ENCODE data around the gene CCL21. TPM values are rescaled to one million over a fixed set of nuclear protein-coding genes. Genes with fewer than 3 reads are reported as not detected.

The CCL21 gene
- total RNA-seq, 2 donors from 2014 or later = 7.2 to 24.5 TPM

DNA sequence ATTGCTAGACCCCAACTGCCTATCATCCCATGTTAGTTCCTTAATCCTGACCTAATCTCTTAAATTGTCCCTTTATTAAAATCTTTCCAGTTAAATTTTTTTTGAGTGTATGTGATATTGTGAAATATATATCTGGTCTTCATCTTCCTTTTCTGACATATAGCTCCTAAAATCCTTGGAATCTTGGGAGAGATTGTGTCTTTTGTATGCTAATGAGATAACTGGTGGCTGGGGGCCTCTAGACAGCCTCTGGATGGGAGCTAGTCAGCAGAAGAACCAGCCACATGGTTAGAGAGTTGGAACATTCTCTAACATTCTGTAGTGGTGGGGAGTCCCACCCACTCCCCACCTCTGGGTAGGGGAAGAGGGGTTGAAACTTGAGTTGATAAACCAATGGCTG, 15.1 kb downstream of the CCL21 start:
- no peaks in the 10 kb centered on the region for H3K4me1 ChIP-seq (replicated peaks)
- H3K9me3 ChIP-seq = no peaks in the 10 kb centered on the region
- intact Hi-C loops (cut with DNase I) = no loop called here
- no peaks in the 10 kb centered on the region for H3K36me3 ChIP-seq
- no peaks in the 10 kb centered on the region for H3K27me3 ChIP-seq (replicated peaks; ENCODE audit: insufficient read depth)
- H3K4me3 ChIP-seq = no peak overlapping the region
- DNase-seq (ENCODE audit: low spot score) = no peak
- H3K27ac ChIP-seq = no peak overlapping the region
- no peak for TF ChIP-seq CTCF (IDR thresholded peaks at IDR 0.05)
- no peak for TF ChIP-seq POLR2AphosphoS5 (IDR thresholded peaks at IDR 0.05)
- TF ChIP-seq POLR2A (IDR thresholded peaks at IDR 0.05) = no peak

- no peak for DNase-seq (ENCODE audit: low spot score)
- 80% methylated on average over 2 of the region's 2 CpGs for WGBS
These were observed 16.4 kb downstream of the CCL21 start for GRCh38 chr9:34693560-34693959.

DNA sequence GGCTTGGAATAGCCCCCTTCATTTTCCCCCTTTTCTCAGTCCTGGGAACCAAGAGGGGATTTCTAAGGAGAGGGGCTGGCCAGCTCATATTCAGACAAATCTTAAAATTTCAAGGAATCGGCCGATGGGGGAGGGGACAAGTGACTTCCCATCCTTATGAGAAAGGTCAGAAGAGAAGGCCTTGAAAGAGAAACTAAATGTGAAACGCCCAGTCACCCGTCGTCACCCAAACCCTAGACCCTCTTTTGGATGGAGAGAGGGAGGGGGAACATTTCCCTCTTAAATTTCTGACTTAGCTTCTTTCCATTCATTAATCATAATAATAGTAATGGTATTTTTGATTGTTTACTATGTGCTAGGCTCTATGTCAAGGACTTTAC, 18.0 kb downstream of the CCL21 start:
- intact Hi-C loops (cut with DNase I) = no loop called here
- Histone ChIP-seq H3K27ac (no peak overlapping the region), H3K4me1 (replicated peaks) (peaks cover 10% of the 10 kb centered on the region), H3K36me3 (no peaks in the 10 kb centered on the region), H3K4me3 (no peak overlapping the region), H3K27me3 (replicated peaks; ENCODE audit: insufficient read depth) (no peaks in the 10 kb centered on the region), H3K9me3 (no peaks in the 10 kb centered on the region)
- DNase-seq (ENCODE audit: low spot score) = no peak
- WGBS = 88% methylated on average over 5 of the region's 5 CpGs
- TF ChIP-seq POLR2A (IDR thresholded peaks at IDR 0.05) (no peak), CTCF (IDR thresholded peaks at IDR 0.05) (no peak), POLR2AphosphoS5 (IDR thresholded peaks at IDR 0.05) (no peak)

More at GRCh38 chr9:34693560-34693959, 16.4 kb downstream of the CCL21 start:
- Histone ChIP-seq H3K4me1 (replicated peaks) (peaks cover 7% of the 10 kb centered on the region), H3K4me3 (no peak overlapping the region), H3K9me3 (no peaks in the 10 kb centered on the region), H3K27me3 (replicated peaks; ENCODE audit: insufficient read depth) (no peaks in the 10 kb centered on the region), H3K36me3 (no peaks in the 10 kb centered on the region), H3K27ac (no peak overlapping the region)
- intact Hi-C loops (cut with DNase I) = no loop called here
- no peak for TF ChIP-seq POLR2A (IDR thresholded peaks at IDR 0.05)
- TF ChIP-seq POLR2AphosphoS5 (IDR thresholded peaks at IDR 0.05) = no peak
- no peak for TF ChIP-seq CTCF (IDR thresholded peaks at IDR 0.05)

DNA sequence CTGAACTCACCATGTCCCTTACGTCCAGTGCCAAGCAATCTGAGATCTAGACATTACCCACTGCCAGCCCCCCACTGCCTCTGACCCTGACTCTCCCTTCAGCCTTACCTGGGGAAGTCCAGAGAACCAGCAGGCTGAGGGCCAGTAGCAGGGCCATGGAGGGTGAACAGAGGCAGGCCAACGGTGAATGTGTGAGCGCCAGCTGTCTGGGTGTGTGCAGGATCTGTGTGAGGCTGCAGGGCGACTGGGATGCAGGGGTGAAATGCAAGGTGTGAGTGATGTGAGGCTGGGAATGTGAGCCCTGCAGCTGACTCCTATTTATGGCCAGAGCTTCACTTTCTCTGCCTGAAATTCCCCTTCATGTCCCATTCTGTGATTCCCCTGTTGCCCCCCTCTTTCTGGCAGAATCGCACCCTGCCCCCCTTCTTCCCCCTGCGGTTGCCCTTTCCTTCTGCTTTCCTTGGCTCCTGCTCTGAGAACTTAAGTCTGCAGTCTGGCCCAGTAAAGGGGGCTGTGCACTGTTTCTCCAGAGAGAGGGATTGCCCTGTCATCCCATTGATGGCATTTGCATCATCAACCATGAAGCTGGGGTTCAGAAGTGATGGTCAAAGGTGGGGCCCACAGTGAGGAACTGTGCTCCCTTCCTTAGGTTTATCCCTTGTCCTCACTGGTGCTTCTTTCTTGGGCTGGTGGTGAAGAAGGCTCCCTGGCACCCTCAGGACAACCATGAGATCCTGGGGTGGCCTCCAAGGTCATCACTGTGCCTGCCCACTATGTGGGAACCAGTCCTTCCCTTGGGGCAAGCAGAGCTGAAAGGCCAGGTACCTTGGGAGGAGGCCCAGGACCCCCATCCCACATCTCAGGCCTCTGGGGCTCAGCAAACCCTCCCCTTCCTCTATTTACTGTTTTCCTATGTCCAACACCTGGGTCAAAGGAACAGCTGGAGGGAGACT, 18.7 kb downstream of the CCL21 start, which contains the start of gene CCL19:
TSS of gene CCL19 (minus strand) at position 294 of the 953 bp plus-strand sequence. CDS start at position 157, 137 bp downstream.
- no peak within 1 kb of the TSS for H3K4me3 ChIP-seq
- no peak for DNase-seq (ENCODE audit: low spot score)
- intact Hi-C loops (cut with DNase I) = no loop called here
- H3K27me3 ChIP-seq (replicated peaks; ENCODE audit: insufficient read depth) = no peaks in the 10 kb centered on the region
- no peak within 1 kb of the TSS for H3K27ac ChIP-seq
- H3K9me3 ChIP-seq = no peaks in the 10 kb centered on the region
- no peak for TF ChIP-seq POLR2A (IDR thresholded peaks at IDR 0.05)
- no peak for TF ChIP-seq CTCF (IDR thresholded peaks at IDR 0.05)
- no peak for TF ChIP-seq POLR2AphosphoS5 (IDR thresholded peaks at IDR 0.05)
- 48% methylated on average over 6 of the region's 6 CpGs for WGBS
- peaks cover 10% of the 10 kb centered on the region for H3K4me1 ChIP-seq (replicated peaks)
- no peaks in the 10 kb centered on the region for H3K36me3 ChIP-seq

DNA sequence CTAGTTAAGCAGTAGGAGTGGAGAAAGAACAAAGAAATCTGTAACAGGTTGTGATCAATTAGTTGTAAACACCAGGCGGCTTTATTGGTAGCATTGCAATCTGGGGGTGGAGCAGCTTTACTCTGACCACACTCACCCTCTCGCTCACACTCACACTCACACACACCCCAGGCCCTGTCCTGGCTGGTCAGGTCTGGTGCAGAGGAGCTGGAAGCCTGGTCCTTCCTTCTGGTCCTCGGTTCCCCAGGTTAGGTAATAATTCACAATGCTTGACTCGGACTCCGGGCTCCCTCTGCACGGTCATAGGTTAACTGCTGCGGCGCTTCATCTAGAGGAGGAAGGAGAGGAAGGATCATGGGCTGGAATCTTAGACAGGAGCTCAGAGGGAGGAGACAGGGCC, 20.4 kb downstream of the CCL21 start:
- no peaks in the 10 kb centered on the region for H3K27me3 ChIP-seq (replicated peaks; ENCODE audit: insufficient read depth)
- H3K36me3 ChIP-seq = no peaks in the 10 kb centered on the region
- intact Hi-C loops (cut with DNase I) = no loop called here
- 77% methylated on average over 8 of the region's 8 CpGs for WGBS
- DNase-seq (ENCODE audit: low spot score) = no peak
- no peaks in the 10 kb centered on the region for H3K9me3 ChIP-seq
- no peak overlapping the region for H3K4me3 ChIP-seq
- peaks cover 10% of the 10 kb centered on the region for H3K4me1 ChIP-seq (replicated peaks)
- H3K27ac ChIP-seq = no peak overlapping the region
- TF ChIP-seq POLR2AphosphoS5 (IDR thresholded peaks at IDR 0.05) (no peak), POLR2A (IDR thresholded peaks at IDR 0.05) (no peak), CTCF (IDR thresholded peaks at IDR 0.05) (no peak)

Measured in prostate gland (tissue), 2 donors.